ENCODE results near the gene TIRAP. TPM values are rescaled to one million over a fixed set of nuclear protein-coding genes. Genes with fewer than 3 reads are reported as not detected.

The TIRAP gene
- total RNA-seq, 1 donor from 2014 or later = 2.1 TPM

- Histone ChIP-seq H3K27me3 (ENCODE audit: control insufficient read depth, insufficient read depth, low read length) (no peaks in the 10 kb centered on the region), H3K4me3 (ENCODE audit: low read depth, low read length) (no peak overlapping the region), H3K36me3 (ENCODE audit: control insufficient read depth, insufficient read depth, low read length) (peaks cover 3% of the 10 kb centered on the region)
- no peak for DNase-seq (ENCODE audit: low read depth)
- FAIRE-seq = no peak
- TF ChIP-seq CTCF (IDR thresholded peaks at IDR 0.05; ENCODE audit: insufficient read depth, low read length, severe bottlenecking) = no peak
Observed at GRCh38 chr11:126288237-126288636, 5.3 kb downstream of the TIRAP start.

- FAIRE-seq = no peak
- peaks cover 3% of the 10 kb centered on the region for H3K36me3 ChIP-seq (ENCODE audit: control insufficient read depth, insufficient read depth, low read length)
- H3K4me3 ChIP-seq (ENCODE audit: low read depth, low read length) = no peak overlapping the region
- DNase-seq (ENCODE audit: low read depth) = no peak
- no peak for TF ChIP-seq CTCF (IDR thresholded peaks at IDR 0.05; ENCODE audit: insufficient read depth, low read length, severe bottlenecking)
- H3K27me3 ChIP-seq (ENCODE audit: control insufficient read depth, insufficient read depth, low read length) = no peaks in the 10 kb centered on the region
Observed at GRCh38 chr11:126290887-126291286, 8.0 kb downstream of the TIRAP start.

- DNase-seq (ENCODE audit: low read depth) (no peak), FAIRE-seq (no peak)
- no peak overlapping the region for H3K4me3 ChIP-seq (ENCODE audit: low read depth, low read length)
- no peak for TF ChIP-seq CTCF (IDR thresholded peaks at IDR 0.05; ENCODE audit: insufficient read depth, low read length, severe bottlenecking)
- H3K27me3 ChIP-seq (ENCODE audit: control insufficient read depth, insufficient read depth, low read length) = no peaks in the 10 kb centered on the region
- H3K36me3 ChIP-seq (ENCODE audit: control insufficient read depth, insufficient read depth, low read length) = peaks cover 1% of the 10 kb centered on the region
Observed at GRCh38 chr11:126293726-126294125, 10.8 kb downstream of the TIRAP start.

GRCh38 chr11:126297004-126297403, 14.1 kb downstream of the TIRAP start:
- no peak for DNase-seq (ENCODE audit: low read depth)
- H3K4me3 ChIP-seq (ENCODE audit: low read depth, low read length) = no peak overlapping the region
- FAIRE-seq = no peak
- TF ChIP-seq CTCF (IDR thresholded peaks at IDR 0.05; ENCODE audit: insufficient read depth, low read length, severe bottlenecking) = no peak
- H3K27me3 ChIP-seq (ENCODE audit: control insufficient read depth, insufficient read depth, low read length) = no peaks in the 10 kb centered on the region
- H3K36me3 ChIP-seq (ENCODE audit: control insufficient read depth, insufficient read depth, low read length) = peaks cover 1% of the 10 kb centered on the region

GRCh38 chr11:126303623-126304456, 20.9 kb downstream of the TIRAP start, which contains the start of gene DCPS:
Gene DCPS, plus strand, starts transcription at chr11:126304060. Its CDS starts 21 bp downstream, at chr11:126304081.
- DNase-seq (ENCODE audit: low read depth) (peak; percentile 82), FAIRE-seq (no peak)
- TF ChIP-seq CTCF (IDR thresholded peaks at IDR 0.05; ENCODE audit: insufficient read depth, low read length, severe bottlenecking) = no peak
- H3K4me3 ChIP-seq (ENCODE audit: low read depth, low read length) = peak within 1 kb of the TSS; percentile 87
- no peaks in the 10 kb centered on the region for H3K27me3 ChIP-seq (ENCODE audit: control insufficient read depth, insufficient read depth, low read length)
- no peaks in the 10 kb centered on the region for H3K36me3 ChIP-seq (ENCODE audit: control insufficient read depth, insufficient read depth, low read length)

All from bronchial epithelial cell (primary cell).